Limb (tissue), 2 donors: Measurements from ENCODE around the gene C4A.
A peak's percentile ranks its signal among the peaks of the same experiment; 100 is the strongest.
"Not testable (repeated sequence)": the region's sequence is repeated elsewhere in the genome, so short reads cannot be mapped to it uniquely, and the experiment has no call there.

Source experiments
- DNase-seq, 2 donors: peaks; one replicate each; pipeline ENCODE4 v3.0.0-alpha.2; 2016; ENCODE audit errors: extremely low spot score in 2 of 2

C4A gene

DNA sequence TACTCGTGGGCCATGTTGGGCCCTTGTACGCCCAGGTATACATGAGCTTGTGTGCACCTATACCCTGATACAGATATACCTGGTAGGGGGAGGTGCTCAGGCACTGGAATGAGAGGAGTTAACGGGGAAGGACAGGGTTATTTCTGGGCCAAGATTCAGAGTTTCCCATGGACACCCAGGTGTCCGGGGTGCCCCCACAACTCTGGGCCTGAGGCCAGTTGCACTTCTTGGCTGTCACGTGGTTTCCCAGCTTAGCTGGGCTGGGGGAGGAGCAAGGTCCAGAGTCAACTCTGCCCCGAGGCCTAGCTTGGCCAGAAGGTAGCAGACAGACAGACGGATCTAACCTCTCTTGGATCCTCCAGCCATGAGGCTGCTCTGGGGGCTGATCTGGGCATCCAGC lies at the start of gene C4A:
Gene C4A (plus strand): TSS at position 314 of the 400 bp plus-strand sequence. CDS start 51 bp downstream, at position 365.
- not testable (repeated sequence) for DNase-seq

GRCh38 chr6:31932137-31932536 lies 49.7 kb upstream of the C4A start:
- DNase-seq: not testable (repeated sequence)

DNA sequence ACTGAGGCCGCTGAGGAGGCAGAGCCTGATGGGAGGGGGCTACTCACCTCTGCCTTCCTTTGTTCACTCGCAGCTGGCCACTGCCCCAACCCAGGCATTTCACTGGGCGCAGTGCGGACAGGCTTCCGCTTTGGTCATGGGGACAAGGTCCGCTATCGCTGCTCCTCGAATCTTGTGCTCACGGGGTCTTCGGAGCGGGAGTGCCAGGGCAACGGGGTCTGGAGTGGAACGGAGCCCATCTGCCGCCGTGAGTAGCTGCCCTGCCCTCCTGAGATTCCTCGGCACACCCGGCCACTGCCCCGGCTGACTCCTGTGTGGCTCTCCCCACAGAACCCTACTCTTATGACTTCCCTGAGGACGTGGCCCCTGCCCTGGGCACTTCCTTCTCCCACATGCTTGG lies 48.3 kb upstream of the C4A start:
- DNase-seq: no peak

DNA sequence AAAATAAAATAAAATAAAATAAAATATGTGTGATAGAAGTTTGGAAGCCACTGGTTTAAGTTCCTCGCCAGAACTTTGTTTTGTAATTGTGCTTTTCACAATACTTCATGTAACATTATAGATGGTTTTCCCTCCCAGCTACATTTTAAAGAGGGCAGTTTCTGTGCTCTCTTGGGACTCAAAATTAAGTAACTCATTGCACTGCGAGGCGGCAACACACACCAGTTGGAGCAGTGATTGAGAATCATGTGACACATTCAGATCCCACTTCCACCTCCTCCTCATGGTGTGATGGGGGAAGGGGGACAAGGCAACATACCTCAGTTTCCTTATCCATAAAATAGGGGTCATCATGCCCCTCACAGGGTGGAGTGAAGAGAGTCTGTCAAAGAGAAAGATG lies 46.8 kb upstream of the C4A start:
- no peak for DNase-seq

DNA sequence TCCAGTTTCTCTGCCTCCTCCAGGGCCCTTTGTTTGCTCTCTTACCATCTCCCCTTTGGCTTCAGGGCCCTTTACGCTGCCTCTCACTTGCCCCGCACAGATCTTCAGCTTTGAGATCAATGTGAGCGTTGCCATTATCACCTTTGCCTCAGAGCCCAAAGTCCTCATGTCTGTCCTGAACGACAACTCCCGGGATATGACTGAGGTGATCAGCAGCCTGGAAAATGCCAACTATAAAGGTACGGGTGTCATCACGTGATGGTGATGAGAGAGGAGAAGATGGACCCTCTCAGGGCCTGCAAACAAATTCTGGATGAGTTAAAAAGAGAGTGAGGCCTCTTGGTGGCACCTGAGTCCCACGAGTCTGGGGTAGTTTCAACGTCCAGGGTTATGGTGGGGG lies 46.0 kb upstream of the C4A start:
- DNase-seq: no peak

DNA sequence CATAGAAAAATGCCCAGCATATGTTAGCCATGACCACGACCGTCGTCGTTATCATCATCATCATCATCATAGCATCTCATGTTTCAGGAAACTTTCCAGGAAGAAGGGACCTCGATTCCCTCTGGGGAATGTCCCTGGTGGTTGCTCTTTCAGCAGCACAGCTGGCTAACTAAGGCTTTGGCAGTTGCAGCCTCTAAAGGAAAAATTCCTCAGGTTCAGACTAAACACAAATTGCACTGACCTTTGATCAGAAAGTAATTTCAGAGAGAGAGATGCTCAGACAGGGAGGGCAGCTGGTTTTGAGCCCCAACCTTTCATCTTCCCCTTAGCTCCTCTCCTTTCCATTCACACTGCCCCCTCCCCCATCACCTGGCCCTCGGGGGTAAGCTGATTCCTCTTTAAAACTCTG lies 41.6 kb upstream of the C4A start:
- no peak for DNase-seq

DNA sequence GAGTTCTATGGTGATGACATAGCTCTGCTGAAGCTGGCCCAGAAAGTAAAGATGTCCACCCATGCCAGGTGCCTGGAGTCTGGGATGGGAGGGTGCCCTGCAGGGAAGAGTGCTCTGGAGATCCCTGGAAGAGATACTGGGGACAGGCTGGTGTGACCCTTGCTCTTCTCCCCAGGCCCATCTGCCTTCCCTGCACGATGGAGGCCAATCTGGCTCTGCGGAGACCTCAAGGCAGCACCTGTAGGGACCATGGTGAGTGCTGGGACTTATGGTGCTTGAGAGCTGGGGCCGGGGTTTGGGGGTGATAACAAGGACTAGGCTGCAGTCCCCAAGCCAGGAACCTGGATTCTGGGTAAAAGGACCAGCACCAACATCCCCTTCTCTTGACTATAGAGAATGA lies 38.1 kb upstream of the C4A start:
- no peak for DNase-seq

GRCh38 chr6:31945154-31945506 lies 36.7 kb upstream of the C4A start:
- no peak for DNase-seq

DNA sequence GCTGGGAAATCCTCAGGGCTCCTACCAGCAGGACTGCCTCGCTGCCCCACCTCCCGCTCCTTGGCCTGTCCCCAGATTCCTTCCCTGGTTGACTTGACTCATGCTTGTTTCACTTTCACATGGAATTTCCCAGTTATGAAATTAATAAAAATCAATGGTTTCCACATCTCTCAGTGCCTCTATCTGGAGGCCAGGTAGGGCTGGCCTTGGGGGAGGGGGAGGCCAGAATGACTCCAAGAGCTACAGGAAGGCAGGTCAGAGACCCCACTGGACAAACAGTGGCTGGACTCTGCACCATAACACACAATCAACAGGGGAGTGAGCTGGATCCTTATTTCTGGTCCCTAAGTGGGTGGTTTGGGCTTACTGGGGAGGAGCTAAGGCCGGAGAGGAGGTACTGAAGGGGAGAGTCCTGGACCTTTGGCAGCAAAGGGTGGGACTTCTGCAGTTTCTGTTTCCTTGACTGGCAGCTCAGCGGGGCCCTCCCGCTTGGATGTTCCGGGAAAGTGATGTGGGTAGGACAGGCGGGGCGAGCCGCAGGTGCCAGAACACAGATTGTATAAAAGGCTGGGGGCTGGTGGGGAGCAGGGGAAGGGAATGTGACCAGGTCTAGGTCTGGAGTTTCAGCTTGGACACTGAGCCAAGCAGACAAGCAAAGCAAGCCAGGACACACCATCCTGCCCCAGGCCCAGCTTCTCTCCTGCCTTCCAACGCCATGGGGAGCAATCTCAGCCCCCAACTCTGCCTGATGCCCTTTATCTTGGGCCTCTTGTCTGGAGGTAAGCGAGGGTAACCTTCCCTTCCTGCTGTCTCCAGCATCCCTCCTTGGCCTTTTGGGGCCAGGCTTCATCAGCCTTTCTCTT lies 36.1 kb upstream of the C4A start, which contains the start of gene CFB:
Gene CFB (plus strand): TSS at position 589 of the 863 bp plus-strand sequence. CDS start 127 bp downstream, at position 716.
- peak in 1 of 2 donors; percentile 53 for DNase-seq

GRCh38 chr6:31946370-31946885 lies 35.4 kb upstream of the C4A start:
- no peak for DNase-seq

- DNase-seq: no peak
Measured at GRCh38 chr6:31947070-31947675, 34.7 kb upstream of the C4A start.

DNA sequence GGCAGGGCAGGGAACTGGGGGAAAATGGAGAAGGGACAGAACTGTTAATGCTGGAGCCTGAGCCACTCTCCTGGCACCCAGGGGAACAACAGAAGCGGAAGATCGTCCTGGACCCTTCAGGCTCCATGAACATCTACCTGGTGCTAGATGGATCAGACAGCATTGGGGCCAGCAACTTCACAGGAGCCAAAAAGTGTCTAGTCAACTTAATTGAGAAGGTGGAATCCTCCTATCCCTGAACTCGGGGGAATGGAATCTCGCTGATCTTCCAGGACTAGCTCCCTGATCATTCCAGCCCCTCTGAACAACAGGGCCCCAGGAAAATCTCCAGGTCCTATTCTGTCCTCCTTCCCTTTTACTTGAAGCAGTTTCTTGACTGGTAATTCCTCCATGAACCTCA lies 34.0 kb upstream of the C4A start:
- DNase-seq: no peak

DNA sequence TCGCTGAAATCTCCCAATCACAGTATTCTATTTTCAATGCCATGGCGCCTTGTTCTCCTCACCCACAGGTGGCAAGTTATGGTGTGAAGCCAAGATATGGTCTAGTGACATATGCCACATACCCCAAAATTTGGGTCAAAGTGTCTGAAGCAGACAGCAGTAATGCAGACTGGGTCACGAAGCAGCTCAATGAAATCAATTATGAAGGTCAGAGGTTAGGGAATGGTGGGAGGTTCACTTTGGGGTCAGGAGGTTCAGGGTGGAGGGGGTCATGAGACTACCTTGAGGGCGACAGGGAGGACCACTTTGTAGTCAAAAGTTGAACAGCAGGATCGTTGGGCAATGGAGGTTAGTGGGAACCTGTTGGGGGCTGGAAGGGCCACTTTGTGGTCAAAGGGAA lies 33.6 kb upstream of the C4A start:
- no peak for DNase-seq

DNA sequence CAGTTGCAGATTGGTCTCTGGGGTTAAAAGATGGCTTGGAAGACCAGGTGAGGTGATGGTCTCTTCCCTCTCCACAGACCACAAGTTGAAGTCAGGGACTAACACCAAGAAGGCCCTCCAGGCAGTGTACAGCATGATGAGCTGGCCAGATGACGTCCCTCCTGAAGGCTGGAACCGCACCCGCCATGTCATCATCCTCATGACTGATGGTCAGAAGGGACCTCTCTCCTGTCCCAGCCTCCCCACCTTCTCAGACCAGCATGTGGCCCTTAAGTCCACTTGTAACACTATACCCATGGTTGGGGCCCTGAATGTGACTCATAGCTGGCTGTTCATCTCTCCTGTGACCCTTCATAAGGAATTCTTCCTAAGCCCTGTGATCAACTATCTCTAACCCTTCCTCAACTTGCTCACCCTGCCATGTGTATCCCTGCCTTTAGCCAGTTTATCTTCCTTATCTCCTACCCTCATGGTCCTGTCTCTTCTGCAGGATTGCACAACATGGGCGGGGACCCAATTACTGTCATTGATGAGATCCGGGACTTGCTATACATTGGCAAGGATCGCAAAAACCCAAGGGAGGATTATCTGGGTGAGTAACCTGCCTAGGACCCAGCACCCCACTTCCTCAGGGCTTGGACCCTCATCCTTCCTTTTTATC lies 33.0 kb upstream of the C4A start:
- no peak for DNase-seq

DNA sequence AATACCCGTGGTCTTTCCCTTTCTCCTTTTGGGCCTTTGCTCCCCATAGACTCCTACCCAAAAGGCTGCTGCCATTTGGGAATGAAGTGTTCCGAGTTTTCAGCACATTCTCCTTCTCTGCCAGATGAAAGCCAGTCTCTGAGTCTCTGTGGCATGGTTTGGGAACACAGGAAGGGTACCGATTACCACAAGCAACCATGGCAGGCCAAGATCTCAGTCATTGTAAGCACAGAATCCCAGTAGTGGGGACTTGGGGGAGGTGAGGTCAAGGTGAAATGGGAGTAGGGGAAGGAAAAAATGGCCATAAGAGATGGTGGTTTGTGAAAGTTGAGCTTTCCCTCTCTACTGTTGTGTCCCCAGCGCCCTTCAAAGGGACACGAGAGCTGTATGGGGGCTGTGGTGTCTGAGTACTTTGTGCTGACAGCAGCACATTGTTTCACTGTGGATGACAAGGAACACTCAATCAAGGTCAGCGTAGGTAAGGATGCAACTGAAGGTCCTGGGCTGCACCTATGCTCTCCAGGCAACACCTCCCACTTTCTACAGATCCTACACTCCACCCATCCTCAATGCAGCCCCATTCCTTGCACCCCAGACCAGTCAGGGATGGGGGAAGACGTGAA lies 31.8 kb upstream of the C4A start:
- DNase-seq: no peak

DNA sequence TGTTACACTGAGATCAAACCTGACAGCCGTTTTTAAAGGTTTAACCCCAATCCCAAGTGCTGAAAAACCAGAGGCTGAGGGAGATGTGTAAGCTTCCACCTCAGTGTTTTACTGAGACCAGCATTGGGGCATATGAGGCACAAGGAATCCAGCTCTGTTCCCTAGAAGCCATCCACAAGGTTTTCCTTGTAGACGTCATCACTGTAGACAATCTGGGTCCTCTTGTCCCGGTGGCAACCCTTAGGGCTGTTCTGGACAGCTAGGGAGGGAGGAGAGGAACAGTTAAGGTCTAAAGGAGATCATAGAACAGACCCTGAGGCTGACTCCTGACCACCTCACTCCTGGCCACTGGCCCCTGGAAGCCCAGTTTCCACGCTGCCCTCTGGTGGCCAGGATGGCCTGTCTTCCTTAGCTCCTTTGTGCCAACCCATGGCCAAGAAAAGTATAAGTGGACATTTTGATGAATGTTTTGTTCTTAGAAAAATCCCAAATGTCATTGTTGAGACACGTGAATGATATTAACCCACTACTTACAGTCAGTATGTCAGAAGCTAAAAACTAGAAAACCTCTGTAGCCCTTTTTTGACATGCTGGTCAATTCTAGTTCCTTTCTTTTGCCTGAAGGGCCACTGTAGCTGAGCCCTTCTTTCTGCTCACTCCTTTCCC lies 29.6 kb upstream of the C4A start:
- peak in 1 of 2 donors; percentile 58 for DNase-seq

GRCh38 chr6:31952890-31953289 lies 29.0 kb upstream of the C4A start:
- no peak for DNase-seq

DNA sequence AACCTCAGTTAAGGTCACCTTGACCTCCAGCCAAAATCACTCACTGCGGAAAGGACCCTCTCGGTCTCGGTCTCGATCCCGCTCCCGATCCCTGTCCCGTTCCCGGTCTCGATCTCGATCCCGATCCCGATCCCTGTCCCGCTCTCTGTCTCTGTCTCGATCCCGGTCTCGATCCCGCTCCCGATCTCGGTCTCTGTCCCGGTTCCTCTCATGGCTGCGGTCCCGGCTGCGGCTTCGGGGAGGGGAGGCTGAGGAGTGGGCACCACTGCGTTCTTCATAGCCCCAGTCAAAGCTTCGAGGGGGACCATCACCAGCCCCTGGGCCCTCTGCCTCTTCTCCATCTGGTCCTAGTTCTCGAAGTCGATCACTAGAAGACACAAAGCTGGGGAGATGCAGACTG lies 27.3 kb upstream of the C4A start:
- DNase-seq: no peak

GRCh38 chr6:31956796-31957195 lies 25.1 kb upstream of the C4A start:
- DNase-seq: no peak

GRCh38 chr6:31958412-31958740 lies 23.5 kb upstream of the C4A start:
- DNase-seq: no peak
